ENCODE results near the gene PSAPL1. TPM values are rescaled to one million over a fixed set of nuclear protein-coding genes. Genes with fewer than 3 reads are reported as not detected.

The PSAPL1 gene
- total and polyA plus RNA-seq, 4 donors: not detected

GRCh38 chr4:7425591-7426468 lies 8.9 kb downstream of the PSAPL1 start:
- 92% methylated on average over 28 of the region's 28 CpGs for WGBS
- H3K9me3 ChIP-seq (ENCODE audit: control insufficient read depth in 4 of 4, low read length in 3 of 4): no peaks in the 10 kb centered on the region
- TF ChIP-seq TAF1 (conservative IDR thresholded peaks at IDR 0.05) (no peak), EGR1 (IDR thresholded peaks at IDR 0.05; ENCODE audit: low read depth in 2 of 2) (no peak), GABPA (IDR thresholded peaks at IDR 0.05 in 1 of 2, conservative IDR thresholded peaks at IDR 0.05 in 1 of 2) (no peak), NR2F2 (IDR thresholded peaks at IDR 0.05) (no peak)
- TF ChIP-seq, protein P1, sequence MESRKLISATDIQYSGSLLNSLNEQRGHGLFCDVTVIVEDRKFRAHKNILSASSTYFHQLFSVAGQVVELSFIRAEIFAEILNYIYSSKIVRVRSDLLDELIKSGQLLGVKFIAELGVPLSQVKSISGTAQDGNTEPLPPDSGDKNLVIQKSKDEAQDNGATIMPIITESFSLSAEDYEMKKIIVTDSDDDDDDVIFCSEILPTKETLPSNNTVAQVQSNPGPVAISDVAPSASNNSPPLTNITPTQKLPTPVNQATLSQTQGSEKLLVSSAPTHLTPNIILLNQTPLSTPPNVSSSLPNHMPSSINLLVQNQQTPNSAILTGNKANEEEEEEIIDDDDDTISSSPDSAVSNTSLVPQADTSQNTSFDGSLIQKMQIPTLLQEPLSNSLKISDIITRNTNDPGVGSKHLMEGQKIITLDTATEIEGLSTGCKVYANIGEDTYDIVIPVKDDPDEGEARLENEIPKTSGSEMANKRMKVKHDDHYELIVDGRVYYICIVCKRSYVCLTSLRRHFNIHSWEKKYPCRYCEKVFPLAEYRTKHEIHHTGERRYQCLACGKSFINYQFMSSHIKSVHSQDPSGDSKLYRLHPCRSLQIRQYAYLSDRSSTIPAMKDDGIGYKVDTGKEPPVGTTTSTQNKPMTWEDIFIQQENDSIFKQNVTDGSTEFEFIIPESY (IDR thresholded peaks at IDR 0.05): no peak

GRCh38 chr4:7425124-7425523 lies 9.6 kb downstream of the PSAPL1 start:
- WGBS: 89% methylated on average over 13 of the region's 13 CpGs
- Histone ChIP-seq H3K27me3 (ENCODE audit: control insufficient read depth in 4 of 4, insufficient read depth in 4 of 4, low read length in 3 of 4) (no peaks in the 10 kb centered on the region), H3K36me3 (ENCODE audit: control insufficient read depth in 4 of 4, insufficient read depth in 3 of 4, low read depth in 1 of 4, low read length in 3 of 4) (no peaks in the 10 kb centered on the region), H3K27ac (ENCODE audit: low read depth in 1 of 2, low read length in 2 of 2) (no peak overlapping the region), H3K9me3 (ENCODE audit: control insufficient read depth in 4 of 4, low read length in 3 of 4) (no peaks in the 10 kb centered on the region), H3K4me3 (ENCODE audit: low read depth in 1 of 3, low read length in 3 of 3) (no peak overlapping the region), H3K9ac (ENCODE audit: low read depth in 1 of 2, low read length in 2 of 2) (no peak overlapping the region), H3K4me1 (ENCODE audit: control insufficient read depth in 4 of 4, insufficient read depth in 4 of 4, low read length in 3 of 4) (no peaks in the 10 kb centered on the region)
- TF ChIP-seq RAD21 (IDR thresholded peaks at IDR 0.05) (no peak), SP1 (IDR thresholded peaks at IDR 0.05) (no peak), FOXA2 (IDR thresholded peaks at IDR 0.05) (no peak), RXRA (IDR thresholded peaks at IDR 0.05) (no peak), YY1 (IDR thresholded peaks at IDR 0.05) (no peak), MAX (IDR thresholded peaks at IDR 0.05) (no peak), REST (IDR thresholded peaks at IDR 0.05) (no peak), NR2F2 (IDR thresholded peaks at IDR 0.05) (no peak), FOXA1 (IDR thresholded peaks at IDR 0.05) (no peak), HNF4A (conservative IDR thresholded peaks at IDR 0.05) (no peak), EGR1 (IDR thresholded peaks at IDR 0.05; ENCODE audit: low read depth in 2 of 2) (no peak), TAF1 (conservative IDR thresholded peaks at IDR 0.05) (no peak), JUND (IDR thresholded peaks at IDR 0.05) (no peak)
- TF ChIP-seq, protein P2, sequence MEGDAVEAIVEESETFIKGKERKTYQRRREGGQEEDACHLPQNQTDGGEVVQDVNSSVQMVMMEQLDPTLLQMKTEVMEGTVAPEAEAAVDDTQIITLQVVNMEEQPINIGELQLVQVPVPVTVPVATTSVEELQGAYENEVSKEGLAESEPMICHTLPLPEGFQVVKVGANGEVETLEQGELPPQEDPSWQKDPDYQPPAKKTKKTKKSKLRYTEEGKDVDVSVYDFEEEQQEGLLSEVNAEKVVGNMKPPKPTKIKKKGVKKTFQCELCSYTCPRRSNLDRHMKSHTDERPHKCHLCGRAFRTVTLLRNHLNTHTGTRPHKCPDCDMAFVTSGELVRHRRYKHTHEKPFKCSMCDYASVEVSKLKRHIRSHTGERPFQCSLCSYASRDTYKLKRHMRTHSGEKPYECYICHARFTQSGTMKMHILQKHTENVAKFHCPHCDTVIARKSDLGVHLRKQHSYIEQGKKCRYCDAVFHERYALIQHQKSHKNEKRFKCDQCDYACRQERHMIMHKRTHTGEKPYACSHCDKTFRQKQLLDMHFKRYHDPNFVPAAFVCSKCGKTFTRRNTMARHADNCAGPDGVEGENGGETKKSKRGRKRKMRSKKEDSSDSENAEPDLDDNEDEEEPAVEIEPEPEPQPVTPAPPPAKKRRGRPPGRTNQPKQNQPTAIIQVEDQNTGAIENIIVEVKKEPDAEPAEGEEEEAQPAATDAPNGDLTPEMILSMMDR (IDR thresholded peaks at IDR 0.05; ENCODE audit: low read depth, low read length, missing input control): no peak
- TF ChIP-seq, protein P3, sequence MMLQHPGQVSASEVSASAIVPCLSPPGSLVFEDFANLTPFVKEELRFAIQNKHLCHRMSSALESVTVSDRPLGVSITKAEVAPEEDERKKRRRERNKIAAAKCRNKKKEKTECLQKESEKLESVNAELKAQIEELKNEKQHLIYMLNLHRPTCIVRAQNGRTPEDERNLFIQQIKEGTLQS (IDR thresholded peaks at IDR 0.05): no peak
- TF ChIP-seq, protein P1 (IDR thresholded peaks at IDR 0.05): no peak
- DNase-seq (ENCODE audit: low spot score): no peak

More at GRCh38 chr4:7425591-7426468, 8.9 kb downstream of the PSAPL1 start:
- H3K27ac ChIP-seq (ENCODE audit: low read depth in 1 of 2, low read length in 2 of 2): no peak overlapping the region
- DNase-seq (ENCODE audit: low spot score): no peak
- no peak overlapping the region for H3K9ac ChIP-seq (ENCODE audit: low read depth in 1 of 2, low read length in 2 of 2)
- no peaks in the 10 kb centered on the region for H3K4me1 ChIP-seq (ENCODE audit: control insufficient read depth in 4 of 4, insufficient read depth in 4 of 4, low read length in 3 of 4)
- no peak overlapping the region for H3K4me3 ChIP-seq (ENCODE audit: low read depth in 1 of 3, low read length in 3 of 3)
- H3K27me3 ChIP-seq (ENCODE audit: control insufficient read depth in 4 of 4, insufficient read depth in 4 of 4, low read length in 3 of 4): no peaks in the 10 kb centered on the region
- H3K36me3 ChIP-seq (ENCODE audit: control insufficient read depth in 4 of 4, insufficient read depth in 3 of 4, low read depth in 1 of 4, low read length in 3 of 4): no peaks in the 10 kb centered on the region

Measured in liver (tissue), 9 donors.